Measurements from ENCODE around the gene CHTF18. TPM values are rescaled to one million over a fixed set of nuclear protein-coding genes. Genes with fewer than 3 reads are reported as not detected.

Gene CHTF18
- total RNA-seq (2022; extraction: Qiagen RNA extraction), result 15.9 to 33.5 TPM (median 29.7 TPM) in 5 replicates

DNA sequence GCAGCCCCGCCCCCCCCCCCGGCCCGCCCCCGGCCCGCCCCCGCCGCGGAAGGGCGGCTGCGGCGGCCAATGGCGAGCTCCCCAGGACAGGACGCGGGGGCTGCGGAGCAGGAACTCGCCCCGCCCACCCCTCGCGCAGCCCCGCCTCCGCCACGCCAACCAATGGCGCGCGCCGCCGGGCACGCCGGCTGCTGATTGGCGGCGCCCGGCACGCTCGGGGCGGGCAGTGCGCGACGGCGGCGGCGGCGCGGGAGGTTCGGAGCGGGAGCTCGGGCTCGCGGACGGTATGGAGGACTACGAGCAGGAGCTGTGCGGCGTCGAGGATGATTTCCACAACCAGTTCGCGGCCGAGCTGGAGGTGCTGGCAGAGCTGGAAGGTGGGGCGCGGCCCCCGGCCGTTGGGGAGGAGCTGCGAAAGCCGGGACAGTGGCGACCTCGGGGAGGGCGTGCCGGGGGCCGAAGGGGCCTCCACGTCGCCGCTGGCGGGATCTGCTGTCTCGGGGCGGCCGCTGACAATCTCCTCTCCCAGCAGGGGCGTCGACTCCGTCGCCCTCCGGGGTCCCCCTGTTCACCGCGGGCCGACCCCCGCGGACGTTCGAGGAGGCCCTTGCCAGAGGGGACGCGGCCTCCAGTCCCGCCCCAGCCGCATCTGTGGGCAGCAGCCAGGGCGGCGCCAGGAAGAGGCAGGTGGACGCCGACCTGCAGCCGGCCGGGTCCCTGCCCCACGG lies at the start of gene CHTF18:
CHTF18 (plus strand) TSS at position 222 of the 728 bp plus-strand sequence; CDS start at position 287, 65 bp downstream.

GRCh38 chr16:740764-741505 lies 47.5 kb upstream of the CHTF18 start, which contains the start of gene CIAO3:
Gene CIAO3, minus strand, starts transcription at chr16:740997. Its CDS starts 12 bp downstream, at chr16:740985.

DNA sequence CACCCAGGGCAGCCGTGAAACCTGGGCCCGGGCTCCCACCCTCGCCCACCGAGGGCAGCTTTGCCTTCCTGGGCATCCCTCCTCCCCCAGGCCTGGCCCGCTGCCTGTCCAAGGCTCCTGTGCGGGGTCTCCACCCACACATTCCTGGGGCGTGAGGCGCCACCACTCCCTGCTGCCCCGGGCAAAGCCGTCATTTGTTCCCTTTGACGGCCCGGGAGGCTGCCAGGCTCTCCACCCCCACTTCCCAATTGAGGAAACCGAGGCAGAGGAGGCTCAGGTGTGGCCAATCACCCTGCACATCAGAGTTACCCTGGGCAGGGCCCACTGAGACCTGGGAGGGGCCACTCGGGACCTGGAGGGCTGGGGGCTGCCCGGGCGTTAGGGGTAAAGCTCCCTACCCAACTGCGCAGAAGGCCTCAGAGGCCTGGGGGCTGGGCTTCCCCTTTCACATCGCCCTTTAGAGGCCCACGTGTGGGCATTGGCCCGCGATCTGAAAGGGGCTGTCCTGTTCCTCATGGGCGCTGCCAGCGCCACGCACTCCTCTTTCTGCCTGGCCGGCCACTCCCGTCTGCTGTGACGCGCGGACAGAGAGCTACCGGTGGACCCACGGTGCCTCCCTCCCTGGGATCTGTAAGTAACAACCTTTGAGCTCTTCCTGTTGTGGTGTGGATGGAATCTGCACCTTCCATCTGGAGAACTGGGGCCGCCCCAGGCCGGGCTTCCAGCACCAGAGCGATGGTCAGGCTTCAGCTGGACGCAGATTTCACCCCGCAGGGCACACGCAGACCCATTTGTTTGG lies 27.7 kb upstream of the CHTF18 start, which contains the start of gene MSLN:
MSLN (plus strand) TSS at position 190 of the 799 bp plus-strand sequence. CDS start 1,947 bp downstream, outside the sequence.

DNA sequence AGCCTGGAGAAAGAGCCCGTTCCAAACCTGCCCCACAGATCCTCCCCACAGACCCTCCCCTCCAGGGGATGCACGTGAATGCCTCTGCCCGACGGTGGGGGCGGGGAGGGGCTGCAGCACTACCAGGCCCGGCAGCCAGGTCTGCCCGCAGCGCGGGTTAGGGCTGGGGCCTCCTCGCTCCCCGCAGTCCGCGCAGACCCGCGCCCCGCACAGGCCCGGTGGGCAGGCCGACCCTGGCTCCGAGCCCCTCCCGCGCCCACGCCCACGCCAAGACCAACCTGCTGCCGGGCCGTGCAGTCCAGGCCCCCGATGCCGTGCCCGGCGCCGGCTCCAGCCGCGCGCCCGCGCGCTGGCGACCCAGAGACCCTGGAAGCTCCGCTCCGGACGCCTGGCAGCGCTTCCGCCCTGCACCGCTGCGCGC lies 432 bp upstream of the CHTF18 start, which contains the start of gene RPUSD1:
RPUSD1 (minus strand) TSS at position 404 of the 421 bp plus-strand sequence. CDS start 644 bp downstream, outside the sequence.

GRCh38 chr16:799948-800833 lies 11.8 kb downstream of the CHTF18 start, which contains the start of gene GNG13:
Gene GNG13, minus strand, starts transcription at chr16:800734. Its CDS starts 1,657 bp downstream, at chr16:799077.

Other genes starting within 250 kb of the CHTF18 start
- 0.11 to 0.21 TPM (median 0.16 TPM) in 5 replicates for gene PRR35, start 228.2 kb upstream of the CHTF18 start, total RNA-seq (2022; extraction: Qiagen RNA extraction)
- gene NHLRC4, start 221.6 kb upstream of the CHTF18 start, total RNA-seq (2022; extraction: Qiagen RNA extraction), result 0.18 to 0.31 TPM (median 0.23 TPM) in 5 replicates
- 29.7 to 46.5 TPM (median 42.0 TPM) in 5 replicates for gene PIGQ, start 218.7 kb upstream of the CHTF18 start, total RNA-seq (2022; extraction: Qiagen RNA extraction)
- gene RAB40C, start 198.6 kb upstream of the CHTF18 start, total RNA-seq (2022; extraction: Qiagen RNA extraction), result 13.6 to 21.0 TPM (median 19.8 TPM) in 5 replicates
- 0.10 to 0.22 TPM (median 0.17 TPM) in 5 replicates for gene WFIKKN1, start 157.6 kb upstream of the CHTF18 start, total RNA-seq (2022; extraction: Qiagen RNA extraction)
- gene METTL26, start 152.3 kb upstream of the CHTF18 start, total RNA-seq (2022; extraction: Qiagen RNA extraction), result 80.2 to 152 TPM (median 145 TPM) in 5 replicates
- gene MCRIP2, start 146.8 kb upstream of the CHTF18 start, total RNA-seq (2022; extraction: Qiagen RNA extraction), result 18.9 to 46.8 TPM (median 43.8 TPM) in 5 replicates
- gene WDR90, start 139.3 kb upstream of the CHTF18 start, total RNA-seq (2022; extraction: Qiagen RNA extraction), result 15.6 to 33.0 TPM (median 31.9 TPM) in 5 replicates
- 60.9 to 107 TPM (median 100 TPM) in 5 replicates for gene RHOT2, start 120.5 kb upstream of the CHTF18 start, total RNA-seq (2022; extraction: Qiagen RNA extraction)
- 0.35 to 2.0 TPM (median 1.6 TPM) in 5 replicates for gene RHBDL1, start 112.9 kb upstream of the CHTF18 start, total RNA-seq (2022; extraction: Qiagen RNA extraction)
- gene STUB1, start 108.2 kb upstream of the CHTF18 start, total RNA-seq (2022; extraction: Qiagen RNA extraction), result 81.2 to 132 TPM (median 119 TPM) in 5 replicates
- 59.4 to 85.3 TPM (median 82.4 TPM) in 5 replicates for gene JMJD8, start 104.3 kb upstream of the CHTF18 start, total RNA-seq (2022; extraction: Qiagen RNA extraction)
- gene WDR24, start 98.2 kb upstream of the CHTF18 start, total RNA-seq (2022; extraction: Qiagen RNA extraction), result 4.4 to 6.5 TPM (median 6.0 TPM) in 5 replicates
- 2.7 to 5.7 TPM (median 5.3 TPM) in 5 replicates for gene FBXL16, start 82.8 kb upstream of the CHTF18 start, total RNA-seq (2022; extraction: Qiagen RNA extraction)
- 68.1 to 229 TPM (median 214 TPM) in 5 replicates for gene METRN, start 73.5 kb upstream of the CHTF18 start, total RNA-seq (2022; extraction: Qiagen RNA extraction)
- 27.8 to 63.8 TPM (median 62.1 TPM) in 5 replicates for gene ANTKMT, start 67.5 kb upstream of the CHTF18 start, total RNA-seq (2022; extraction: Qiagen RNA extraction)
- gene CCDC78, start 62.2 kb upstream of the CHTF18 start, total RNA-seq (2022; extraction: Qiagen RNA extraction), result 3.5 to 7.1 TPM (median 6.3 TPM) in 5 replicates
- gene HAGHL, start 61.5 kb upstream of the CHTF18 start, total RNA-seq (2022; extraction: Qiagen RNA extraction), result 13.9 to 21.0 TPM (median 20.3 TPM) in 5 replicates
- 19.6 to 27.7 TPM (median 25.6 TPM) in 5 replicates for gene CIAO3, start 47.6 kb upstream of the CHTF18 start, total RNA-seq (2022; extraction: Qiagen RNA extraction)
- 2.1 to 3.7 TPM (median 2.5 TPM) in 5 replicates for gene MSLN, start 27.9 kb upstream of the CHTF18 start, total RNA-seq (2022; extraction: Qiagen RNA extraction)
- gene RPUSD1, start 239 bp upstream of the CHTF18 start, total RNA-seq (2022; extraction: Qiagen RNA extraction), result 33.6 to 55.9 TPM (median 53.5 TPM) in 5 replicates
- gene GNG13, start 12.1 kb downstream of the CHTF18 start, total RNA-seq (2022; extraction: Qiagen RNA extraction), result not detected in 5 replicates
- gene LMF1, start 182.4 kb downstream of the CHTF18 start, total RNA-seq (2022; extraction: Qiagen RNA extraction), result 7.6 to 11.4 TPM (median 9.1 TPM) in 5 replicates
- gene SOX8, start 193.2 kb downstream of the CHTF18 start, total RNA-seq (2022; extraction: Qiagen RNA extraction), result 0.65 to 1.7 TPM (median 1.4 TPM) in 5 replicates

Measured in A549 treated with CORT108297 at 1 μM for 4 hours (cell line).